Stomach (tissue), 9 donors: ENCODE measurements around the gene MEP1B. TPM values are rescaled to one million over a fixed set of nuclear protein-coding genes. Genes with fewer than 3 reads are reported as not detected.

Source experiments
- DNase-seq, 2 donors: peaks; one replicate each; pipeline versions ENCODE4 v3.0.0 to v3.0.0-alpha.2; 2013 to 2019
- H3K27ac ChIP-seq, 5 donors: fragments of 200-600 bp in 4 of 5; sonication (generic) in 4 of 5; one replicate each; pipeline ENCODE4 v1.5.1; 2013 to 2019; ENCODE audit warnings: mild to moderate bottlenecking in 1 of 5, moderate library complexity in 1 of 5
- H3K27me3 ChIP-seq, 3 donors: fragments of 200-600 bp; sonication (generic); one replicate each; pipeline ENCODE4 v1.5.1; 2017 to 2019; ENCODE audit warnings: mixed run types in 1 of 3
- H3K36me3 ChIP-seq, 4 donors: fragments of 200-600 bp; sonication (generic); 1 replicate in 3 of 4; 2 replicates in 1 of 4; pipeline ENCODE4 v1.5.1; 2016 to 2019
- H3K4me1 ChIP-seq, 4 donors: fragments of 200-600 bp; sonication (generic); one replicate each; pipeline ENCODE4 v1.5.1; 2016 to 2019
- H3K4me3 ChIP-seq, 4 donors: fragments of 200-600 bp; sonication (generic) in 3 of 4; one replicate each; pipeline ENCODE4 v1.5.1; 2016 to 2019; ENCODE audit warnings: mild to moderate bottlenecking in 1 of 4
- H3K9me3 ChIP-seq, 4 donors: fragments of 200-600 bp; sonication (generic); one replicate each; pipeline ENCODE4 v1.5.1; 2016 to 2019
- CTCF ChIP-seq, 7 experiments: fragments of 450-650 bp in 4 of 7; fragments of 200-600 bp in 3 of 7; sonication (generic) in 3 of 7; IDR thresholded peaks; one replicate each; pipeline ENCODE4 v1.5.1; 2016 to 2019; ENCODE audit warnings: antibody characterized with exemption in 7 of 7, control low read depth in 2 of 7, mild to moderate bottlenecking in 1 of 7
- EP300 ChIP-seq: sonication (generic); formaldehyde crosslinking; IDR thresholded peaks from one replicate; pipeline ENCODE4 v1.6.1; 2017; ENCODE audit warnings: antibody characterized with exemption
- POLR2A ChIP-seq, 4 donors: fragments of 450-650 bp; IDR thresholded peaks; one replicate each; pipeline ENCODE4 v1.6.1; 2016; ENCODE audit warnings: antibody characterized with exemption in 4 of 4, control low read depth in 2 of 4, mild to moderate bottlenecking in 1 of 4, moderate library complexity in 1 of 4
- POLR2AphosphoS5 ChIP-seq, 3 donors: sonication (generic); formaldehyde crosslinking; IDR thresholded peaks; one replicate each; pipeline ENCODE4 v1.6.1; 2016; ENCODE audit warnings: antibody characterized with exemption in 3 of 3
- WGBS, 5 donors: extraction: QIAGEN DNeasy Blood & Tissue Kit in 3 of 5; methylation state at CpG; one replicate each; pipeline versions ENCODE4 v1.1.5 to v1.1.7; 2013 to 2018; 5-methylcytosine and 5-hydroxymethylcytosine counted together
- intact Hi-C: fragments of 100-400 bp; cut with DNase I; formaldehyde crosslinking; loops from one replicate; pipeline ENCODE4 v1.15.1; 2023; ENCODE audit warnings: low total_unique reads
- polyA plus RNA-seq, 3 donors: library from polyadenylated mRNA; stranded (reverse); fragments of 200-250 nt; gene quantifications; one replicate each; pipeline ENCODE4 v1.2.3, GENCODE V29; 2013
- total RNA-seq, 5 donors: library from RNA; depleted of rRNA; stranded (reverse); fragments of >200 nt; gene quantifications; one replicate each; pipeline versions ENCODE4 v1.1.0 to v1.2.3, GENCODE V29; 2014 to 2016
- donor health status: healthy with polysubstance abuse.
- donor health status: Bipolar disorder and iron deficiency.
- donor health status: healthy.

Gene MEP1B
- total and polyA plus RNA-seq, 8 donors, result 1.1 TPM; not detected in 7

- H3K4me3 ChIP-seq, result no peak overlapping the region
- H3K4me1 ChIP-seq, result no peaks in the 10 kb centered on the region
- no peak for DNase-seq
- TF ChIP-seq EP300 (no peak), CTCF (IDR thresholded peaks at IDR 0.05) (no peak), POLR2AphosphoS5 (IDR thresholded peaks at IDR 0.05) (no peak), POLR2A (IDR thresholded peaks at IDR 0.05) (no peak)
- no peaks in the 10 kb centered on the region for H3K27me3 ChIP-seq
- H3K9me3 ChIP-seq, result peaks cover 0 to 6% (median 0%) of the 10 kb centered on the region in 4 donors
- no peak overlapping the region for H3K27ac ChIP-seq
- 58 to 68% (median 65%) methylated on average over 3 of the region's 3 CpGs for WGBS, 5 donors
- intact Hi-C loops, result no loop called here
- H3K36me3 ChIP-seq, result no peaks in the 10 kb centered on the region
Measured at GRCh38 chr18:32237049-32237448, 47.2 kb downstream of the MEP1B start.

- no peak for TF ChIP-seq EP300
- TF ChIP-seq POLR2A (IDR thresholded peaks at IDR 0.05), result no peak
- TF ChIP-seq POLR2AphosphoS5 (IDR thresholded peaks at IDR 0.05), result no peak
- TF ChIP-seq CTCF (IDR thresholded peaks at IDR 0.05), result no peak
- H3K36me3 ChIP-seq, result no peaks in the 10 kb centered on the region
- 91 to 96% (median 91%) methylated on average over 5 of the region's 5 CpGs for WGBS, 5 donors
- no peak overlapping the region for H3K4me3 ChIP-seq
- H3K4me1 ChIP-seq, result no peaks in the 10 kb centered on the region
- intact Hi-C loops, result no loop called here
- peaks cover 0 to 1% (median 0%) of the 10 kb centered on the region in 4 donors for H3K9me3 ChIP-seq
- DNase-seq, result no peak
- no peaks in the 10 kb centered on the region for H3K27me3 ChIP-seq
- no peak overlapping the region for H3K27ac ChIP-seq
Measured at GRCh38 chr18:32238635-32239268, 48.9 kb downstream of the MEP1B start.

- no peak for DNase-seq
- intact Hi-C loops, result no loop called here
Measured at GRCh38 chr18:32242395-32242794, 52.6 kb downstream of the MEP1B start.

GRCh38 chr18:32243358-32243757, 53.5 kb downstream of the MEP1B start:
- Histone ChIP-seq H3K36me3 (no peaks in the 10 kb centered on the region), H3K4me3 (no peak overlapping the region), H3K4me1 (no peaks in the 10 kb centered on the region), H3K27me3 (no peaks in the 10 kb centered on the region), H3K27ac (no peak overlapping the region), H3K9me3 (no peaks in the 10 kb centered on the region)
- WGBS, 5 donors, result 88 to 94% (median 90%) methylated on average over 5 to 6 of the region's 6 CpGs
- TF ChIP-seq POLR2AphosphoS5 (IDR thresholded peaks at IDR 0.05) (no peak), EP300 (no peak), POLR2A (IDR thresholded peaks at IDR 0.05) (no peak), CTCF (IDR thresholded peaks at IDR 0.05) (no peak)
- intact Hi-C loops, result no loop called here
- no peak for DNase-seq

More at GRCh38 chr18:32242395-32242794, 52.6 kb downstream of the MEP1B start:
- Histone ChIP-seq H3K27me3 (no peaks in the 10 kb centered on the region), H3K4me1 (no peaks in the 10 kb centered on the region), H3K4me3 (no peak overlapping the region), H3K36me3 (no peaks in the 10 kb centered on the region), H3K27ac (no peak overlapping the region), H3K9me3 (no peaks in the 10 kb centered on the region)
- WGBS, 5 donors, result 80 to 94% (median 90%) methylated on average over 2 of the region's 2 CpGs
- TF ChIP-seq CTCF (IDR thresholded peaks at IDR 0.05), result no peak
- no peak for TF ChIP-seq POLR2A (IDR thresholded peaks at IDR 0.05)
- TF ChIP-seq EP300, result no peak
- TF ChIP-seq POLR2AphosphoS5 (IDR thresholded peaks at IDR 0.05), result no peak
